Bladder microvascular endothelial cell (primary cell): ENCODE results near the gene E2F6. TPM values are rescaled to one million over a fixed set of nuclear protein-coding genes. Genes with fewer than 3 reads are reported as not detected.

Experiments used
- total RNA-seq: library from RNA; depleted of rRNA; stranded (reverse); fragments of >200 nt; gene quantifications from 2 replicates; pipeline ENCODE4 v1.2.3, GENCODE V29; 2014

Gene E2F6
- 6.6 and 15.1 TPM in 2 replicates for total RNA-seq

GRCh38 chr2:11465485-11466306, at the start of gene E2F6:
E2F6 (minus strand) TSS chr2:11466161; CDS start chr2:11465879, 282 bp downstream.

Other genes with a start within 250 kb of the E2F6 start
- 35.3 and 66.3 TPM in 2 replicates for gene ROCK2, start 121.5 kb downstream of the E2F6 start, total RNA-seq
- gene GREB1, start 67.9 kb upstream of the E2F6 start, total RNA-seq: 0.06 TPM in 1 of 2 replicates, not detected in the other
- gene NTSR2, start 204.0 kb upstream of the E2F6 start, total RNA-seq: not detected in 2 replicates